ENCODE measurements around the gene GCK.

- TF ChIP-seq CTCF (IDR thresholded peaks at IDR 0.05): no peak
- TF ChIP-seq TAF1 (IDR thresholded peaks at IDR 0.05; ENCODE audit: borderline replicate concordance, low read depth, low read length): no peak
- no peak for TF ChIP-seq GABPA (IDR thresholded peaks at IDR 0.05; ENCODE audit: low read depth)
- TF ChIP-seq POLR2AphosphoS5 (IDR thresholded peaks at IDR 0.05; ENCODE audit: low read depth, low read length): no peak
- TF ChIP-seq PBX3 (IDR thresholded peaks at IDR 0.05): no peak
- no peak for TF ChIP-seq REST (IDR thresholded peaks at IDR 0.05; ENCODE audit: low read depth, low read length)
- TF ChIP-seq IRF3 (IDR thresholded peaks at IDR 0.05; ENCODE audit: low read depth, low read length): no peak
- no peak for TF ChIP-seq EP300 (IDR thresholded peaks at IDR 0.05; ENCODE audit: borderline replicate concordance in 1 of 2, low read depth in 1 of 2, low read length in 1 of 2)
- no peak for TF ChIP-seq JUND (IDR thresholded peaks at IDR 0.05)
- TF ChIP-seq YY1 (IDR thresholded peaks at IDR 0.05; ENCODE audit: low read depth): no peak
- no peak for TF ChIP-seq NFIC (IDR thresholded peaks at IDR 0.05; ENCODE audit: borderline replicate concordance)
Measured at GRCh38 chr7:44232396-44232795, 43.2 kb upstream of the GCK start.

Measured in SK-N-SH (cell line).